Measurements from ENCODE around the gene TESK2. TPM values are rescaled to one million over a fixed set of nuclear protein-coding genes. Genes with fewer than 3 reads are reported as not detected.

Gene TESK2
- total RNA-seq, 1 donor from 2014 or later = 13.5 TPM

GRCh38 chr1:45452503-45452902 is 38.5 kb downstream of the TESK2 start:
- Histone ChIP-seq H3K27ac (no peak overlapping the region), H3K9me3 (no peaks in the 10 kb centered on the region), H3K27me3 (no peaks in the 10 kb centered on the region), H3K36me3 (no peaks in the 10 kb centered on the region), H3K4me1 (no peaks in the 10 kb centered on the region), H3K4me3 (no peak overlapping the region)
- intact Hi-C loops (cut with DNase I) = no loop called here
- DNase-seq (ENCODE audit: extremely low spot score in 2 of 2) = no peak
- TF ChIP-seq POLR2AphosphoS5 (IDR thresholded peaks at IDR 0.05; ENCODE audit: insufficient read depth in 1 of 2, low read depth in 1 of 2) (no peak), POLR2A (IDR thresholded peaks at IDR 0.05) (no peak)
- TF ChIP-seq, protein P1, sequence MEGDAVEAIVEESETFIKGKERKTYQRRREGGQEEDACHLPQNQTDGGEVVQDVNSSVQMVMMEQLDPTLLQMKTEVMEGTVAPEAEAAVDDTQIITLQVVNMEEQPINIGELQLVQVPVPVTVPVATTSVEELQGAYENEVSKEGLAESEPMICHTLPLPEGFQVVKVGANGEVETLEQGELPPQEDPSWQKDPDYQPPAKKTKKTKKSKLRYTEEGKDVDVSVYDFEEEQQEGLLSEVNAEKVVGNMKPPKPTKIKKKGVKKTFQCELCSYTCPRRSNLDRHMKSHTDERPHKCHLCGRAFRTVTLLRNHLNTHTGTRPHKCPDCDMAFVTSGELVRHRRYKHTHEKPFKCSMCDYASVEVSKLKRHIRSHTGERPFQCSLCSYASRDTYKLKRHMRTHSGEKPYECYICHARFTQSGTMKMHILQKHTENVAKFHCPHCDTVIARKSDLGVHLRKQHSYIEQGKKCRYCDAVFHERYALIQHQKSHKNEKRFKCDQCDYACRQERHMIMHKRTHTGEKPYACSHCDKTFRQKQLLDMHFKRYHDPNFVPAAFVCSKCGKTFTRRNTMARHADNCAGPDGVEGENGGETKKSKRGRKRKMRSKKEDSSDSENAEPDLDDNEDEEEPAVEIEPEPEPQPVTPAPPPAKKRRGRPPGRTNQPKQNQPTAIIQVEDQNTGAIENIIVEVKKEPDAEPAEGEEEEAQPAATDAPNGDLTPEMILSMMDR (IDR thresholded peaks at IDR 0.05) = no peak

DNA sequence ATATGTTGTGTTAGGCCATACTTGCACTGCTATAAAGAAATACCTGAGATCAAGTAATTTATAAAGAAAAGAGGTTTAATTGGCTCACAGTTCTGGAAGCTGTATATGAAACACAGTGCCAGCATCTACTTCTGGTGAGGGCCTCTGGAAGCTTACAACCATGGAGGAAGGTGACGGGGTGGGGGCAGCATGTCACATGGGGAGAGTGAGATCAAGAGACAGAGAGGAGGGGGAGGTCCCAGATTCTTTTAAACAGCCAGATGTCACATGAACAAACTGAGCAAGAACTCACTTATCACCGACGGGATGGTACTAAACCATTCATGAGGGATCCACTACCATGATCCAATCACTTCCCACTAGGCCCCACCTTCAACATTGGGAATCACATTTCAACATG is 42.6 kb downstream of the TESK2 start:
- Histone ChIP-seq H3K27me3 (no peaks in the 10 kb centered on the region), H3K36me3 (no peaks in the 10 kb centered on the region), H3K9me3 (no peaks in the 10 kb centered on the region), H3K4me1 (no peaks in the 10 kb centered on the region), H3K4me3 (no peak overlapping the region), H3K27ac (no peak overlapping the region)
- no peak for DNase-seq (ENCODE audit: extremely low spot score in 2 of 2)
- intact Hi-C loops (cut with DNase I) = no loop called here
- TF ChIP-seq POLR2A (IDR thresholded peaks at IDR 0.05) (no peak), POLR2AphosphoS5 (IDR thresholded peaks at IDR 0.05; ENCODE audit: insufficient read depth in 1 of 2, low read depth in 1 of 2) (no peak)
- TF ChIP-seq, protein P1 (IDR thresholded peaks at IDR 0.05) = no peak

DNA sequence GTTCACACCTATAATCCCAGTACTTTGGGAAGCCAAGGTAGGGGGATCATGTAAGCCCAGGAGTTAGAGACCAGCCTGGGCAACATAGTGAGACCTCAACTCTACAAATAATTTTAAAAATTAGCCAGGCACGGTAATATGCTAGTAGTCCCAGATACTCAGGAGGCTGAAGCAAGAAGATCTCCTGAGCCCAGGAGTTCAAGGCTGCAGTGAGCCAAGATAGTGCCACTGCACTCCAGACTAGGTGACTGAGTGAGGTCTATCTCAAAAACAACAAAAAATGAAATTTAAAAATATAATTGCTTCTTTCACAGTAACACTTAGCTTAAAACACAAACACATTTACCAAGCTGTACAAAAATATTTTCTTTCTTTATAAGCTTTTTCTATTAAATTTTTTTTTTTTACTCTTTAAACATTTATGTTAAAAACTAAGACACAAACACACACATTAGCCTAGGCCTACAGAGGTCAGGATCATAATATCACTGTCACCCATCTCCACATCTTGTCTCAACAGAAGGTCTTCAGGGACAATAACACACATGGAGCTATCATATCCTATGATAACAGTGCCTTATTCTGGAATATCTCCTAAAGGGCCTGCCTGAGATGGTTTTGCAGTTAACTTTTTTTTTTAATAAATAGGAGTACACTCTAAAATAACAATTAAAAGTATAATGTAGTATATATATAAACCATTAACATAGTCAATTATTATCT is 43.9 kb downstream of the TESK2 start:
- intact Hi-C loops (cut with DNase I) = no loop called here
- Histone ChIP-seq H3K27ac (no peak overlapping the region), H3K27me3 (no peaks in the 10 kb centered on the region), H3K4me1 (no peaks in the 10 kb centered on the region), H3K9me3 (no peaks in the 10 kb centered on the region), H3K36me3 (no peaks in the 10 kb centered on the region), H3K4me3 (no peak overlapping the region)
- no peak for DNase-seq (ENCODE audit: extremely low spot score in 2 of 2)
- TF ChIP-seq, protein P1 (IDR thresholded peaks at IDR 0.05) = no peak
- TF ChIP-seq POLR2AphosphoS5 (IDR thresholded peaks at IDR 0.05; ENCODE audit: insufficient read depth in 1 of 2, low read depth in 1 of 2) (no peak), POLR2A (IDR thresholded peaks at IDR 0.05) (no peak)

- Histone ChIP-seq H3K27ac (no peak overlapping the region), H3K36me3 (no peaks in the 10 kb centered on the region), H3K27me3 (no peaks in the 10 kb centered on the region), H3K4me1 (no peaks in the 10 kb centered on the region), H3K4me3 (no peak overlapping the region), H3K9me3 (no peaks in the 10 kb centered on the region)
- no peak for DNase-seq (ENCODE audit: extremely low spot score in 2 of 2)
- intact Hi-C loops (cut with DNase I) = no loop called here
- TF ChIP-seq, protein P1 (IDR thresholded peaks at IDR 0.05) = no peak
- TF ChIP-seq POLR2AphosphoS5 (IDR thresholded peaks at IDR 0.05; ENCODE audit: insufficient read depth in 1 of 2, low read depth in 1 of 2) (no peak), POLR2A (IDR thresholded peaks at IDR 0.05) (no peak)
Measured at GRCh38 chr1:45446530-45446929, 44.4 kb downstream of the TESK2 start.

DNA sequence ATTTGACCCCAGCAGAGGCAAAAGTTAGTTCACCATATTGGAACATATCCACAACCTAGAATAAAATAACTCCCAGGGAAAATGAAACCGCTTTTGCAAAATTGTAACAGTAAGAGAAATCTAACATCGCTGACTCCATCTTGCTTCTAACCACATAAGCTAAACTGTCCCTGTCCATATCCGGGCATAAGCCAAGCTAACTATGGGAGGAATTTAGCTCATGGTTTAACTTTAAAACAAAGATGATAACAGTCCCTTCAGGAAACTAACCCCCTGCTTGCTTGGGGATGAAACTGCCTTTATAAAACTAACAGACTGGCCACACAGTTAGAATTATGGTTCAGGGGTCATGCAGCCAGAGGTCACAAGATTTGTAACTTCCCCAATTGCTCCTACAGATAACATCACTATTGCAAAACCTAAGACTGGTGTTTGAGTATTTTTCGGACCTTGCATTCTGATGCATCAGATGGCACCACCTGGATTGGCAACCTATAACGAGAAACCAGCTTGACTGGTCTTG is 46.3 kb downstream of the TESK2 start:
- Histone ChIP-seq H3K9me3 (no peaks in the 10 kb centered on the region), H3K27ac (no peak overlapping the region), H3K27me3 (no peaks in the 10 kb centered on the region), H3K4me1 (no peaks in the 10 kb centered on the region), H3K36me3 (no peaks in the 10 kb centered on the region), H3K4me3 (no peak overlapping the region)
- no peak for DNase-seq (ENCODE audit: extremely low spot score in 2 of 2)
- no peak for TF ChIP-seq POLR2A (IDR thresholded peaks at IDR 0.05)
- TF ChIP-seq POLR2AphosphoS5 (IDR thresholded peaks at IDR 0.05; ENCODE audit: insufficient read depth in 1 of 2, low read depth in 1 of 2) = no peak
- intact Hi-C loops (cut with DNase I) = no loop called here
